HL-60 (cell line): ENCODE data around the gene WDR37.

Experiments used
- DNase-seq, 2 experiments: peaks; one replicate each; pipeline ENCODE4 v3.0.0-alpha.2; 2010 to 2020; ENCODE audit warnings: low read depth in 1 of 2, low spot score in 1 of 2
- H3K27ac ChIP-seq: fragments of 250-450 bp; sonication (Bioruptor Pico); replicated peaks from 2 replicates; pipeline ENCODE4 v1.5.1; 2020; ENCODE audit warnings: mild to moderate bottlenecking, moderate library complexity
- H3K27me3 ChIP-seq: fragments of 250-450 bp; sonication (Bioruptor Pico); 2 replicates; pipeline ENCODE4 v1.5.1; 2021; ENCODE audit warnings: mild to moderate bottlenecking, moderate library complexity; ENCODE audit not compliant: insufficient read depth, poor library complexity, severe bottlenecking
- H3K4me3 ChIP-seq: replicated peaks from 2 replicates; pipeline ENCODE4 v1.5.1; 2011; ENCODE audit warnings: mild to moderate bottlenecking, control low read depth, low read length; ENCODE audit not compliant: insufficient read depth
- GABPA ChIP-seq: IDR thresholded peaks from 2 replicates; pipeline ENCODE4 v1.6.1; 2012; ENCODE audit warnings: low read depth
- POLR2AphosphoS5 ChIP-seq: IDR thresholded peaks from 2 replicates; pipeline ENCODE4 v1.6.1; 2012; ENCODE audit warnings: low read depth
- SPI1 ChIP-seq: IDR thresholded peaks from 2 replicates; pipeline ENCODE4 v1.6.1; 2012; ENCODE audit warnings: low read depth, mild to moderate bottlenecking, borderline replicate concordance
- TF ChIP-seq, protein P1 (sequence below): IDR thresholded peaks from 2 replicates; pipeline ENCODE4 v1.6.1; 2012; ENCODE audit warnings: low read depth; ENCODE audit not compliant: insufficient replicate concordance
- TF ChIP-seq, protein P2 (sequence below): IDR thresholded peaks from one replicate; pipeline ENCODE4 v1.5.1; 2011; ENCODE audit warnings: low read length, control low read depth, inconsistent platforms; ENCODE audit not compliant: insufficient read depth

The WDR37 gene

DNA sequence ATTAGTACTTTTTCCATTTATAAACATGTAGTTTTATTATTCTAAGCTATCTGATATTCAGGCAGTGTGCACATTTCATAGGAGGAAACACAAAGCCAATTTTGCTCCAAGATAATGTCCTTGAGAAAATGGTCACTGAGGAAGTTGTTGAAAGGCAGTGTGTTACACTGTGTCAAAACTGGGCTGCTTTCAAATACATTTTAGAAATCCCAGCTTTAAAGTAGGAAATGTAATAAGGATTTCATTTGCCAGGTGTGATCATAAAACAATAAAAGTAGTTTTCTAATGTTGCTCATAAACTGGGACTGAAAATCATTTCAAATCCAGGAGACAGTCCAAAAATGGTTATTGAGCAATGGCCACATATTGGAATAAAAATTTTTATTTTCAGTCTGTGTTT is 80.1 kb downstream of the WDR37 start:
- DNase-seq = no peak
- TF ChIP-seq SPI1 (no peak), POLR2AphosphoS5 (no peak), GABPA (no peak)
- TF ChIP-seq, protein P1, sequence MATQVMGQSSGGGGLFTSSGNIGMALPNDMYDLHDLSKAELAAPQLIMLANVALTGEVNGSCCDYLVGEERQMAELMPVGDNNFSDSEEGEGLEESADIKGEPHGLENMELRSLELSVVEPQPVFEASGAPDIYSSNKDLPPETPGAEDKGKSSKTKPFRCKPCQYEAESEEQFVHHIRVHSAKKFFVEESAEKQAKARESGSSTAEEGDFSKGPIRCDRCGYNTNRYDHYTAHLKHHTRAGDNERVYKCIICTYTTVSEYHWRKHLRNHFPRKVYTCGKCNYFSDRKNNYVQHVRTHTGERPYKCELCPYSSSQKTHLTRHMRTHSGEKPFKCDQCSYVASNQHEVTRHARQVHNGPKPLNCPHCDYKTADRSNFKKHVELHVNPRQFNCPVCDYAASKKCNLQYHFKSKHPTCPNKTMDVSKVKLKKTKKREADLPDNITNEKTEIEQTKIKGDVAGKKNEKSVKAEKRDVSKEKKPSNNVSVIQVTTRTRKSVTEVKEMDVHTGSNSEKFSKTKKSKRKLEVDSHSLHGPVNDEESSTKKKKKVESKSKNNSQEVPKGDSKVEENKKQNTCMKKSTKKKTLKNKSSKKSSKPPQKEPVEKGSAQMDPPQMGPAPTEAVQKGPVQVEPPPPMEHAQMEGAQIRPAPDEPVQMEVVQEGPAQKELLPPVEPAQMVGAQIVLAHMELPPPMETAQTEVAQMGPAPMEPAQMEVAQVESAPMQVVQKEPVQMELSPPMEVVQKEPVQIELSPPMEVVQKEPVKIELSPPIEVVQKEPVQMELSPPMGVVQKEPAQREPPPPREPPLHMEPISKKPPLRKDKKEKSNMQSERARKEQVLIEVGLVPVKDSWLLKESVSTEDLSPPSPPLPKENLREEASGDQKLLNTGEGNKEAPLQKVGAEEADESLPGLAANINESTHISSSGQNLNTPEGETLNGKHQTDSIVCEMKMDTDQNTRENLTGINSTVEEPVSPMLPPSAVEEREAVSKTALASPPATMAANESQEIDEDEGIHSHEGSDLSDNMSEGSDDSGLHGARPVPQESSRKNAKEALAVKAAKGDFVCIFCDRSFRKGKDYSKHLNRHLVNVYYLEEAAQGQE = no peak
- TF ChIP-seq, protein P2, sequence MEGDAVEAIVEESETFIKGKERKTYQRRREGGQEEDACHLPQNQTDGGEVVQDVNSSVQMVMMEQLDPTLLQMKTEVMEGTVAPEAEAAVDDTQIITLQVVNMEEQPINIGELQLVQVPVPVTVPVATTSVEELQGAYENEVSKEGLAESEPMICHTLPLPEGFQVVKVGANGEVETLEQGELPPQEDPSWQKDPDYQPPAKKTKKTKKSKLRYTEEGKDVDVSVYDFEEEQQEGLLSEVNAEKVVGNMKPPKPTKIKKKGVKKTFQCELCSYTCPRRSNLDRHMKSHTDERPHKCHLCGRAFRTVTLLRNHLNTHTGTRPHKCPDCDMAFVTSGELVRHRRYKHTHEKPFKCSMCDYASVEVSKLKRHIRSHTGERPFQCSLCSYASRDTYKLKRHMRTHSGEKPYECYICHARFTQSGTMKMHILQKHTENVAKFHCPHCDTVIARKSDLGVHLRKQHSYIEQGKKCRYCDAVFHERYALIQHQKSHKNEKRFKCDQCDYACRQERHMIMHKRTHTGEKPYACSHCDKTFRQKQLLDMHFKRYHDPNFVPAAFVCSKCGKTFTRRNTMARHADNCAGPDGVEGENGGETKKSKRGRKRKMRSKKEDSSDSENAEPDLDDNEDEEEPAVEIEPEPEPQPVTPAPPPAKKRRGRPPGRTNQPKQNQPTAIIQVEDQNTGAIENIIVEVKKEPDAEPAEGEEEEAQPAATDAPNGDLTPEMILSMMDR = no peak
- no peak overlapping the region for H3K27ac ChIP-seq
- no peak overlapping the region for H3K4me3 ChIP-seq
- no peaks in the 10 kb centered on the region for H3K27me3 ChIP-seq

DNA sequence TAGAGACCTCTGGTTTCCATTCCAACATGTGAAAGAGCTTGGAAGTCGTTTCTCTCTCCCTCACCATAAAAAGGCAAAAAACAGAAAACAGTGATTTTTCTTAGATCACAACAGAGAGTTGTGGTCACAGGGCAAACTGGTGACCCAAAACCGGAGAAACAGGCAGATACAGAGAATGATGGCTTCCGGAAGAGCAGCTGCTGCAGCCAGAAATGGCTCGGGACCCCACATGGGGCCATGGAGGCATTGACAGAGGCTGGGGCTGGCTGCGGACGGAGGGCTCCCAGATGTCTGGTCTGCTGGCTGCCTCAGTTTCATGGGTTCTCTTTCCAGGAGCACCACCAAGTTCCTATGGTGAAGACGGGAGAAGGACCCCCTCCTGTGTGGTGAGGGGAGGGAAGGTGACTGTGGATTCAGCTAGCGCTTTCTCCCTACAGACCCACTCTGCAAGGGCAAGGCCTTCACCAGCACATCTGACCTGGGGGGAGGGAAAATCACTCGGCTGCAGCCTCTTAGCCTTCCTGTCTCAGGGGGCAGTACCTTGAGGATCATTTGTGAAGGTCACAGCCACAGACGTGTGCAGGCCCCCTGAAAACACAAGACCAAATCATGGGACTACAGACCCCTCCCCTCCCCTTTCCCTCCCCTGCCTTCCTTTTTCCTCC is 81.4 kb downstream of the WDR37 start:
- Histone ChIP-seq H3K27me3 (no peaks in the 10 kb centered on the region), H3K27ac (no peak overlapping the region), H3K4me3 (no peak overlapping the region)
- DNase-seq = no peak
- TF ChIP-seq, protein P1 = no peak
- TF ChIP-seq, protein P2 = no peak

DNA sequence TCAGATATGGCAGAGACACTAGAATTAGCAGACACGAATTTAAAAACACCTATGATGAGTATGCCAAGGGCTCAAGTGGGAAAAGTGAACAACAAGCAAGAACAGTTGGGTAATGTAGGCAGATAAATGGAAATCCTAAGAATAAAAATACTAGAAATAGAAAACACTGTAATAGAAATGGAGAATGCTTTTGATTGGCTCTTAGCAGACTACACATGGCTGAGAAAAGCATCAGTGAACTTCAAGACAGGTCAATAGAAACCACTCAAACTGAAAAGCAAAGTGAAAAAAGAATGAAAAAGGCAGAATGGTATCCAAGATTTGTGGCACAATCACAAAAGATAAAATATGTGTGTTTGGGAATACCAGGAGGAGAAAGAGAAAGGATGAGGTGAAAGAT is 82.3 kb downstream of the WDR37 start:
- Histone ChIP-seq H3K4me3 (no peak overlapping the region), H3K27ac (no peak overlapping the region), H3K27me3 (no peaks in the 10 kb centered on the region)
- no peak for DNase-seq
- TF ChIP-seq, protein P2 = no peak
- TF ChIP-seq, protein P1 = no peak
- no peak for TF ChIP-seq GABPA
- no peak for TF ChIP-seq POLR2AphosphoS5
- TF ChIP-seq SPI1 = no peak
